ENCODE results near the gene NECAP2. TPM values are rescaled to one million over a fixed set of nuclear protein-coding genes. Genes with fewer than 3 reads are reported as not detected.
A peak's percentile ranks its signal among the peaks of the same experiment; 100 is the strongest.
"Not testable (repeated sequence)": the region's sequence is repeated elsewhere in the genome, so short reads cannot be mapped to it uniquely, and the experiment has no call there.

The NECAP2 gene
- polyA plus RNA-seq, 2 of the 4 experiments (the other 2 are of a cell fraction), result 29.7 to 38.5 TPM

DNA sequence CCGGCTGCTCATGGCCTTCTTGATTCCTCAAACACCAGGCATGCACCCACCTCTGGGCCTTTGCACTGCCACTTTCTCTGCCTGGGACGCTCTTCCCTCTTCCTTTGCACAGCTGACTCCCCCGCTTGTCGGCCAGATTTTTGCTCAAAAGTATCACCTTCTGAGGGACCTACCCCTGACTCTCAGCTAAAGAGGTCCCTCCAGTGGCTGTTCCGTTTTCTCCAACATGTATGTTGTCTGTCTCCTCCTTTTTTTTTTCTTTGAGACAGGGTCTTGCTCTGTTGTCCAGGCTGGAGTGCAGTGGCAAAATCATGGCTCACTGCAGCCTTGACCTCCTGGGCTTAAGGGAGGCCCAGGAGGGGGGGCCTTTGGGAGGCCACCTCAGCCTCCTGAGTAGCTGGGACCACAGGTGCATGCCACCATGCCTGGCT, 57.0 kb downstream of the NECAP2 start:
- not testable (repeated sequence) for ATAC-seq, FAIRE-seq

DNA sequence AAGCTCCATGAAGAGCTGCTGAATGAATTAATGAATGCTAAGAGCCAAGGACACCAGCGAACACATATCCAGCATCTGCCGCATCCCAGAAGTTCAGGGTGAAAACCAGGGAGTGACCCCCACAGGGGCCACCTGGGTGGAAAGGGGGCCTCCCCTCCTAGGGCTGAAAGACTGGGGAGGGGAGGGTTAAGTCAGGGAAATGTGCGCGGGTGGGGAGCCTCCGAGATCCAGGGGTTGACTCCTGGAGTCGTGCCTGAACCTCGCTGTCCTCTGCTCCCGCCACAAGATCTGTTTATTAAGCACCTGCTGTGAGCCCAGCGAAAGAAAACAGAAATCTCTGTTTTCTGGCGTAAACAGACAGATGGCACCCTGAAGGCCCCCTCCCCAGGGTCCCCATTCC, 57.5 kb downstream of the NECAP2 start:
- H3K4me1 ChIP-seq; ATAC-seq; FAIRE-seq; POLR2A ChIA-PET; H3K9me3 ChIP-seq; DNase-seq (ENCODE audit: low read depth in 1 of 2, low spot score in 1 of 2): not testable (repeated sequence)
- peak overlapping the region; percentile 81 for H3K4me3 ChIP-seq
- peak overlapping the region; percentile 85 for H3K4me2 ChIP-seq
- H3K27ac ChIP-seq, result peak overlapping the region; percentile 91 to 95; a peak in 5 of 6 replicates
- 54% methylated on average over 8 of the region's 10 CpGs for WGBS (ENCODE audit: missing lambda C conversion rate)
- CTCF ChIA-PET, result interaction anchor here (1.3 kb wide), 1 partner anchor 135 kb away, joined by 5 read pairs; no protein-coding TSS in a partner anchor

More for the DNA sequence above, 57.0 kb downstream of the NECAP2 start:
- WGBS (ENCODE audit: missing lambda C conversion rate), result 85% methylated on average over 5 of the region's 5 CpGs
- DNase-seq (ENCODE audit: low read depth in 1 of 2, low spot score in 1 of 2); POLR2A ChIA-PET; H3K9me3 ChIP-seq; H3K4me1 ChIP-seq; H3K4me3 ChIP-seq; H3K27ac ChIP-seq: not testable (repeated sequence)
- CTCF ChIA-PET, result interaction anchor here (0.6 to 1.3 kb wide), 3 partner anchors 131 to 253 kb away, joined by 3 to 5 read pairs (median 3); no protein-coding TSS in a partner anchor
- H3K4me2 ChIP-seq, result peak overlapping the region; percentile 85; the same call in 1 of the 3 replicates
- peak in 1 of 2 experiments; percentile 28; a peak in 1 of 5 replicates for TF ChIP-seq RAD21 (conservative IDR thresholded peaks at IDR 0.05 in 1 of 2, IDR thresholded peaks at IDR 0.05 in 1 of 2)

DNA sequence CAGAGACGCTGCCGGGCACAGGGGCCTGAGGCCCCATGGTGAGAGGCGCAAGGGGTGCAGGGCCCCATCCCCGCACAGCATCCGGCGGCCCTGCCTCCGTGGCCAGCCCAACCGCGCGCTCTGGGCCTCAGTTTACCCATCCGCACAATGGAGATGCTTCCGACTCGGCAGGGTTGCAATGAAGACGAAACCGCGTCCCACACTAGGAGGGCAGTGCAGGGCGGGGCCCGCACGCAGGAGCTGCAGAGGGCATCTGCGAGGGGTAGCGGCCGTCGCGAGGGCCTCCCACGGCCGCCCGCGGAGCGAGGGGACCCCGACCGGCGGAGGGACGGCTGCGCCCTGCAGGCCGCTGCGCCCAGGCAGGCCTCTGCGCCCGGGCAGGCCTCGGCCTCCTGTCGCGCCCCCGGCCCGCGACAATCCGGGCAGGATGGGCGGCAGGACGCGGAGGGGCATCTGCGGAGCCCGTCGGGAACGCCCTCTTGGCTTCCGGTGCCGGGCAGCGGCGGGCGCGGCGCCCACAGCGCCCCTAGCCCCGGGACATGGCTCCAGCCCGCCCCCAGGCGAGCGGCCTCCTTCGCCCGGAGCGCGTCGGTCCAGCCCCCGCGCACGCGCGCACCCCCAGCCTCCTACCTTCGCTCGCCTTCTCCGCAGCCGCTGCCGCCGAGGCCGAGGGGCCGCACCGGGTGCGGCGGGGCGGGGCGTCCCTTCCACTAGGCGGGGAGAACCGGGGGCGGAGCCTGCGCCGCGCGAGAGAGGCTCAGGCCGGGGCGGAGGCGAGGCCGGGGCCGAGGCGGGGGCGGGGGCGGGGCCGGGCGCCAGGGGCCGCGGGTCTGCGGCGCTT, 58.3 kb downstream of the NECAP2 start:
- TF ChIP-seq, protein P1, sequence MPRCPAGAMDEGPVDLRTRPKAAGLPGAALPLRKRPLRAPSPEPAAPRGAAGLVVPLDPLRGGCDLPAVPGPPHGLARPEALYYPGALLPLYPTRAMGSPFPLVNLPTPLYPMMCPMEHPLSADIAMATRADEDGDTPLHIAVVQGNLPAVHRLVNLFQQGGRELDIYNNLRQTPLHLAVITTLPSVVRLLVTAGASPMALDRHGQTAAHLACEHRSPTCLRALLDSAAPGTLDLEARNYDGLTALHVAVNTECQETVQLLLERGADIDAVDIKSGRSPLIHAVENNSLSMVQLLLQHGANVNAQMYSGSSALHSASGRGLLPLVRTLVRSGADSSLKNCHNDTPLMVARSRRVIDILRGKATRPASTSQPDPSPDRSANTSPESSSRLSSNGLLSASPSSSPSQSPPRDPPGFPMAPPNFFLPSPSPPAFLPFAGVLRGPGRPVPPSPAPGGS (IDR thresholded peaks at IDR 0.05), result 0 out of 3 replicates have a peak, but pooled peaks have one; percentile 21
- TF ChIP-seq SREBF2 (IDR thresholded peaks at IDR 0.05) (no peak), RARB (CRISPR knock-in tag; IDR thresholded peaks at IDR 0.05) (no peak), KDM1A (IDR thresholded peaks at IDR 0.05; ENCODE audit: low read depth) (peak; percentile 70; the same call in 1 of the 2 replicates), RFX5 (IDR thresholded peaks at IDR 0.05) (no peak), POLR2AphosphoS2 (conservative IDR thresholded peaks at IDR 0.05; ENCODE audit: low read length) (no peak), CHD4 (IDR thresholded peaks at IDR 0.05; ENCODE audit: borderline replicate concordance) (no peak), EHMT2 (IDR thresholded peaks at IDR 0.05; ENCODE audit: low read depth) (no peak), RCOR1 (IDR thresholded peaks at IDR 0.05; ENCODE audit: low read depth, low read length) (no peak), CBX2 (IDR thresholded peaks at IDR 0.05; ENCODE audit: borderline replicate concordance, low read depth) (no peak), ZSCAN20 (CRISPR knock-in tag; IDR thresholded peaks at IDR 0.05) (no peak), PHF8 (IDR thresholded peaks at IDR 0.05; ENCODE audit: borderline replicate concordance, low read depth) (no peak; the same call in 1 of the 2 replicates), HOXB5 (CRISPR knock-in tag; IDR thresholded peaks at IDR 0.05) (no peak), ESRRA (IDR thresholded peaks at IDR 0.05; ENCODE audit: borderline replicate concordance, low read length) (no peak), JUN (IDR thresholded peaks at IDR 0.05) (peak in 1 of 2 experiments; percentile 63; a peak in 1 of 5 replicates), KDM5A (IDR thresholded peaks at IDR 0.05) (no peak), TP53 (CRISPR knock-in tag; IDR thresholded peaks at IDR 0.05) (no peak), TFCP2L1 (CRISPR knock-in tag; IDR thresholded peaks at IDR 0.05) (no peak), HOXB13 (CRISPR knock-in tag; IDR thresholded peaks at IDR 0.05; ENCODE audit: low read depth) (no peak), MAZ (IDR thresholded peaks at IDR 0.05; ENCODE audit: borderline replicate concordance, low read depth, low read length) (no peak), FOSL2 (IDR thresholded peaks at IDR 0.05) (no peak), FOSL2 (CRISPR knock-in tag; IDR thresholded peaks at IDR 0.05) (no peak), JUNB (IDR thresholded peaks at IDR 0.05) (no peak), POLR2A (IDR thresholded peaks at IDR 0.05; ENCODE audit: low read length) (peak; percentile 8; the same call in 1 of the 2 replicates), RNF2 (IDR thresholded peaks at IDR 0.05; ENCODE audit: borderline replicate concordance, low read depth) (no peak), EP300 (IDR thresholded peaks at IDR 0.05) (no peak)
- TF ChIP-seq, protein P2, sequence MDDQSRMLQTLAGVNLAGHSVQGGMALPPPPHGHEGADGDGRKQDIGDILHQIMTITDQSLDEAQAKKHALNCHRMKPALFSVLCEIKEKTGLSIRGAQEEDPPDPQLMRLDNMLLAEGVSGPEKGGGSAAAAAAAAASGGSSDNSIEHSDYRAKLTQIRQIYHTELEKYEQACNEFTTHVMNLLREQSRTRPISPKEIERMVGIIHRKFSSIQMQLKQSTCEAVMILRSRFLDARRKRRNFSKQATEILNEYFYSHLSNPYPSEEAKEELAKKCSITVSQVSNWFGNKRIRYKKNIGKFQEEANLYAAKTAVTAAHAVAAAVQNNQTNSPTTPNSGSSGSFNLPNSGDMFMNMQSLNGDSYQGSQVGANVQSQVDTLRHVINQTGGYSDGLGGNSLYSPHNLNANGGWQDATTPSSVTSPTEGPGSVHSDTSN (IDR thresholded peaks at IDR 0.05), result no peak
- TF ChIP-seq, protein P3, sequence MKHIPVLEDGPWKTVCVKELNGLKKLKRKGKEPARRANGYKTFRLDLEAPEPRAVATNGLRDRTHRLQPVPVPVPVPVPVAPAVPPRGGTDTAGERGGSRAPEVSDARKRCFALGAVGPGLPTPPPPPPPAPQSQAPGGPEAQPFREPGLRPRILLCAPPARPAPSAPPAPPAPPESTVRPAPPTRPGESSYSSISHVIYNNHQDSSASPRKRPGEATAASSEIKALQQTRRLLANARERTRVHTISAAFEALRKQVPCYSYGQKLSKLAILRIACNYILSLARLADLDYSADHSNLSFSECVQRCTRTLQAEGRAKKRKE (CRISPR knock-in tag; IDR thresholded peaks at IDR 0.05; ENCODE audit: low read depth), result no peak
- H3K4me2 ChIP-seq, result peak overlapping the region; percentile 86
- 0 out of 3 replicates have a peak, but pooled peaks cover 6% of the 10 kb centered on the region for H3K4me1 ChIP-seq
- peak overlapping the region; percentile 91 to 95 for H3K27ac ChIP-seq
- ATAC-seq, result peak; percentile 93 to 94
- ChIA-PET POLR2A (no interaction called here), CTCF (no interaction called here)
- no peak for FAIRE-seq
- WGBS (ENCODE audit: missing lambda C conversion rate), result 8% methylated on average over 13 of the region's 108 CpGs
- H3K4me3 ChIP-seq, result peak overlapping the region; percentile 81
- H3K9me3 ChIP-seq, result no peaks in the 10 kb centered on the region
- DNase-seq (ENCODE audit: low read depth in 1 of 2, low spot score in 1 of 2), result peak; percentile 72 to 75

DNA sequence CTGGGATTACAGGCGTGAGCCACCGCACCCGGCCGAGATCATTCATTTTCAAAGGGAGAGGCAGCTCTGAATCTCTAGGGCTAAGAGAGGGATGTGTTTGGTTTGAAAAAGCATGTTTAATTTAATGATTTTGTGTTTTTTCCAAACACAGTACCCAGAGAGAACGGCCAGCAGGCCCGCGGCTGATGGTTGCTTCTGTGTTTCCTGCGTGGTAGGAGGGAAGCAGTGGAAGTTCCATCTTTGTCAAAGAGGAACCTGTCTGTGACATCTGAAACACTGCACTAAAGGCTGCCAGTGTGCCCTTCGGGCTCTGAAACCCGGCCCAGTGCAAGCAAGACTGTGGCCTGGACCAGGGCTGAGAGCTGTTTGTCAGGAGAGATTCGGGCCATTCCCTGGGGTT, 59.9 kb downstream of the NECAP2 start:
- not testable (repeated sequence) for H3K4me1 ChIP-seq; H3K4me3 ChIP-seq; DNase-seq (ENCODE audit: low read depth in 1 of 2, low spot score in 1 of 2); FAIRE-seq; H3K27ac ChIP-seq; ATAC-seq; H3K9me3 ChIP-seq
- H3K4me2 ChIP-seq, result peak overlapping the region; percentile 86; the same call in 2 of the 3 replicates
- 97% methylated on average over 11 of the region's 11 CpGs for WGBS (ENCODE audit: missing lambda C conversion rate)
- ChIA-PET POLR2A (interaction anchor here (0.7 kb wide), 1 partner anchor 12 kb away, joined by 5 read pairs; no protein-coding TSS in a partner anchor), CTCF (interaction anchor here (0.7 kb wide), 1 partner anchor 127 kb away, joined by 5 read pairs; no protein-coding TSS in a partner anchor)

Data from A549 (cell line).